KMS-11 (cell line): ENCODE results near the gene ZAP70.

Experiments
- H2AFZ ChIP-seq: fragments of 200-600 bp; sonication (generic); 2 replicates; pipeline ENCODE4 v1.6.1; 2016; ENCODE audit warnings: antibody characterized with exemption, mixed run types, low read depth
- H3K27ac ChIP-seq: fragments of 200-600 bp; sonication (generic); 2 replicates; pipeline ENCODE4 v1.6.1; 2016; ENCODE audit warnings: mild to moderate bottlenecking, mixed run types
- H3K27me3 ChIP-seq: fragments of 200-600 bp; sonication (generic); 2 replicates; pipeline ENCODE4 v1.6.1; 2017; ENCODE audit warnings: mild to moderate bottlenecking, low read depth, mixed run types, moderate library complexity; ENCODE audit not compliant: insufficient read depth
- H3K36me3 ChIP-seq: fragments of 200-600 bp; sonication (generic); 2 replicates; pipeline ENCODE4 v1.6.1; 2017; ENCODE audit warnings: mild to moderate bottlenecking, mixed run types; ENCODE audit not compliant: insufficient read depth
- H3K4me1 ChIP-seq: fragments of 200-600 bp; sonication (generic); 2 replicates; pipeline ENCODE4 v1.6.1; 2016; ENCODE audit warnings: mild to moderate bottlenecking, low read depth, mixed run types; ENCODE audit not compliant: poor library complexity, severe bottlenecking
- H3K4me2 ChIP-seq: fragments of 200-600 bp; sonication (generic); 2 replicates; pipeline ENCODE4 v1.7.0; 2016; ENCODE audit warnings: mild to moderate bottlenecking, mixed run types
- H3K4me3 ChIP-seq: fragments of 200-600 bp; sonication (generic); IDR thresholded peaks from 2 replicates; pipeline ENCODE4 v1.6.1; 2017; ENCODE audit warnings: low read depth, low read length, mixed read lengths; ENCODE audit not compliant: insufficient read depth
- H3K79me2 ChIP-seq: fragments of 200-600 bp; sonication (generic); 2 replicates; pipeline ENCODE4 v1.6.1; 2016; ENCODE audit warnings: low read depth, mixed run types; ENCODE audit not compliant: insufficient read depth
- H3K9ac ChIP-seq: fragments of 200-600 bp; sonication (generic); 2 replicates; pipeline ENCODE4 v1.6.1; 2016; ENCODE audit warnings: mild to moderate bottlenecking, mixed run types
- H4K20me1 ChIP-seq: fragments of 200-600 bp; sonication (generic); 2 replicates; pipeline ENCODE4 v1.6.1; 2016; ENCODE audit warnings: mild to moderate bottlenecking, mixed run types; ENCODE audit not compliant: insufficient read depth
- TF ChIP-seq, protein P1 (sequence below): fragments of 200-600 bp; sonication (generic); conservative IDR thresholded peaks from 2 replicates; pipeline ENCODE4 v1.6.1; 2017; ENCODE audit warnings: low read depth, mild to moderate bottlenecking, antibody characterized with exemption, low read length, moderate library complexity, mixed read lengths

Gene ZAP70

DNA sequence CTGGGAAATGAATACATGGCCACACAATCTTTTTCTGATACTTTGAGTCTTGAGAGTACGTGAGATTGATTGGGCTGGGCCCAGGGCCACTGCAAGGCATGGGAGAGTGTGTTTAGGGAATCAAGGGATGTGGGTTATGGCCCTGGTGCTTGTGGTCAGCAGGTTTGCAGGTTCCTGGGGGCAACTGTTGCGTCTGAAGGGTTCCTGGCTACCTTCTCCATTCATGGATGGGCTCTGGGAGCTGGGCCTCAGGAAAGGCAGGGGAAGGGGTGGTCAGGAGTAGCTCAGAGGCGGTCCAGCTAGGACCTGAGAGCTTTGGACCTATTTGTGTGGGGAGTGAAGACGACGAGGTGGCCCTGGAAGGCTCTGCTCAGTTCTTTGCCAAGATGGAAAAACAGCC, 8.4 kb upstream of the ZAP70 start:
- Histone ChIP-seq H3K79me2 (no peaks in the 10 kb centered on the region), H3K9ac (no peak overlapping the region), H3K4me1 (no peaks in the 10 kb centered on the region), H3K27ac (no peak overlapping the region), H3K27me3 (no peaks in the 10 kb centered on the region), H3K4me3 (no peak overlapping the region), H4K20me1 (no peaks in the 10 kb centered on the region), H2AFZ (no peak overlapping the region), H3K36me3 (no peaks in the 10 kb centered on the region), H3K4me2 (no peak overlapping the region)
- TF ChIP-seq, protein P1, sequence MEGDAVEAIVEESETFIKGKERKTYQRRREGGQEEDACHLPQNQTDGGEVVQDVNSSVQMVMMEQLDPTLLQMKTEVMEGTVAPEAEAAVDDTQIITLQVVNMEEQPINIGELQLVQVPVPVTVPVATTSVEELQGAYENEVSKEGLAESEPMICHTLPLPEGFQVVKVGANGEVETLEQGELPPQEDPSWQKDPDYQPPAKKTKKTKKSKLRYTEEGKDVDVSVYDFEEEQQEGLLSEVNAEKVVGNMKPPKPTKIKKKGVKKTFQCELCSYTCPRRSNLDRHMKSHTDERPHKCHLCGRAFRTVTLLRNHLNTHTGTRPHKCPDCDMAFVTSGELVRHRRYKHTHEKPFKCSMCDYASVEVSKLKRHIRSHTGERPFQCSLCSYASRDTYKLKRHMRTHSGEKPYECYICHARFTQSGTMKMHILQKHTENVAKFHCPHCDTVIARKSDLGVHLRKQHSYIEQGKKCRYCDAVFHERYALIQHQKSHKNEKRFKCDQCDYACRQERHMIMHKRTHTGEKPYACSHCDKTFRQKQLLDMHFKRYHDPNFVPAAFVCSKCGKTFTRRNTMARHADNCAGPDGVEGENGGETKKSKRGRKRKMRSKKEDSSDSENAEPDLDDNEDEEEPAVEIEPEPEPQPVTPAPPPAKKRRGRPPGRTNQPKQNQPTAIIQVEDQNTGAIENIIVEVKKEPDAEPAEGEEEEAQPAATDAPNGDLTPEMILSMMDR: no peak

DNA sequence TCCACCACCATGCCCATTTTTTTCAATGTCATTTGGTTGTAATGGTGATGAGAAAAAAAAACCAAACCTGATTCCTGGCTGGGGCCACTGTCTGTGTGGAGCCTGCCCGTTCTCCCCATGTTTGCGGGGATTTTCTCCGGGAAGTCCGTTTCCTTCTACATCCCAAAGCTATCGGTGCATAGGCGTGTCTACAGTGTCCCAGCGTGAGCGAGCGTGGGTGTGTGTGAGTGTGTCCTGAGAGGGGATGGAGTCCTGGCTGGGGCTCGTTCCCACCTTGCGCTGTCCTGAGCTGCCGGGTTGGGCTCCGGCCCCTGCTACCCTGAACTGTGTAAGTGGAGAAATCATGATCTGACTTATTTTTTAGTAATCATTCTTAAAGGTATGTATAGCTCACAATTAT, 7.3 kb upstream of the ZAP70 start:
- no peaks in the 10 kb centered on the region for H3K4me1 ChIP-seq
- H2AFZ ChIP-seq: no peak overlapping the region
- H3K9ac ChIP-seq: no peak overlapping the region
- TF ChIP-seq, protein P1: no peak
- H3K27me3 ChIP-seq: no peaks in the 10 kb centered on the region
- H3K4me2 ChIP-seq: no peak overlapping the region
- no peak overlapping the region for H3K27ac ChIP-seq
- H3K79me2 ChIP-seq: no peaks in the 10 kb centered on the region
- no peaks in the 10 kb centered on the region for H4K20me1 ChIP-seq
- no peak overlapping the region for H3K4me3 ChIP-seq
- no peaks in the 10 kb centered on the region for H3K36me3 ChIP-seq

DNA sequence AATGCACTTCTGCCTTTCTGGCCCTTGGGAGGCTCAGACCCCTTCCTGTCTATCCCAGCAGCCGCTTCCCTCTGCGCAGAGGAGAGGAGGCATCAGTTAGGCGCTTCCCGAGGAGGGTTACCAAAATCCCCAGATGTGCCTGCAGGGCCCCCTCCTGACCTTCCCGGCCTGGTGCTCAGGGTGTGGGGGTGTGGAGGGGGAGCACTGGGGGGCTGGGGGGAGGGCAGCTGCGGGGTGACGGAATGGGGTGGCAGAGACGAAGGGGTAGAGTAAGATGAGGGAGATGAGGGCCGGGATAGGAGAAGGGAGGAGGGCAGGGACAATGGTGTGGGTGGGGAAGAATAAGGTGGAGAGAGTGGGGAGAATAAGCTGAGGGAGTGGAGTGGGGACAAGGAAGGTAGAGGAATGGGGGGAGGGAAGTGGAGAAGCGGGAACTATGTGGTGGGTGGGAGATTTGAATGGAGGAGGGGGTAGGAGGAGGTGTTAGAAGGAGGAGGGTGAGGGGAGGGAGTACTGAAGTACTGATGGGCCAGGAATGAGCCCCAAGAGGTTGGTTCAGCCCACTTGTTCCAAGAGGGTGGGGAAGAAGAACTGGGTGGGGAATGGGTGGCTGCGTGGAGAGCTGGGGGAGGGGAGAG, 6.5 kb upstream of the ZAP70 start:
- no peaks in the 10 kb centered on the region for H3K27me3 ChIP-seq
- no peaks in the 10 kb centered on the region for H3K79me2 ChIP-seq
- no peak overlapping the region for H2AFZ ChIP-seq
- H3K36me3 ChIP-seq: no peaks in the 10 kb centered on the region
- no peak overlapping the region for H3K4me2 ChIP-seq
- no peaks in the 10 kb centered on the region for H3K4me1 ChIP-seq
- TF ChIP-seq, protein P1: no peak
- no peak overlapping the region for H3K4me3 ChIP-seq
- H4K20me1 ChIP-seq: no peaks in the 10 kb centered on the region
- no peak overlapping the region for H3K27ac ChIP-seq
- no peak overlapping the region for H3K9ac ChIP-seq

DNA sequence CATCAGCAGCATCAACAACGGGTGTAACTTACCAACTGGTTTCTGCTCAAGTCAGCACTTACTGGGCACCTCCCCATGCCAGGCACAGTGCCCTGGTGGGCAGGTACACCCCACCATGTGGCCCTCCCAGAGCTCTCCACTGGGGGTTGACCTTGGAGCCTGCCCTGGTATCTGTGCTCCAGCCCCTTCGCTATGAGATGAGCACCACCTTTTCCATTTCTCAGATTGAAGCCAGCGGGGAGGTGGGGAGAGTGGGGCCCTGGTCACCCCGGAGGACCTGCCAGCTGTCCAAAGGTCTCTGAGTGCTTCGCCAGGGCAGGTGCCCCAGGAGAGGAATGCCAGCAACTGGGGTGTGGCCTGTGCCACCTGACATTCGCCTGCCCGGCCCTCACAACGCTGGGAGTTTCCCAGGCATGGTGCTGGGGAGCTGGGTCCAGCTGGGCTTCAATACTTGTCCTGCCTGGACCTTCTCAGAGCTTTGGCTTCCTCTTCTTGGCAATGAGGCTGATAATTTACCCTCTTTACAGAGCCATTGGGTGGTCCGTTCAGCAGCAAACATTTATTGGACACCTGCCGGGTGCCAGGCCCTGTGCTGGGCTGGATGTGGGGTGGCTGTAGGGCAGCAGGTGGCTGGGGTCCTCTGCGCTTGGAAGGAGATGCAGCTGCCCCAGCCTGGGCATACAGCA, 5.9 kb upstream of the ZAP70 start:
- Histone ChIP-seq H3K4me3 (no peak overlapping the region), H2AFZ (no peak overlapping the region), H3K79me2 (no peaks in the 10 kb centered on the region), H3K4me1 (no peaks in the 10 kb centered on the region), H3K4me2 (no peak overlapping the region), H4K20me1 (no peaks in the 10 kb centered on the region), H3K9ac (no peak overlapping the region), H3K27me3 (no peaks in the 10 kb centered on the region), H3K36me3 (no peaks in the 10 kb centered on the region), H3K27ac (no peak overlapping the region)
- TF ChIP-seq, protein P1: no peak
